Hematopoietic multipotent progenitor cell treated with erythropoietin and hydrocortisone succinate and interleukin-3 and kit ligand, for 4 days (in vitro differentiated cells): ENCODE results near the gene EVPLL.
"Not testable (repeated sequence)": the region's sequence is repeated elsewhere in the genome, so short reads cannot be mapped to it uniquely, and the experiment has no call there.

ENCODE experiments used
- DNase-seq: peaks from one replicate; pipeline ENCODE4 v3.0.0-alpha.2; 2015

Gene EVPLL

DNA sequence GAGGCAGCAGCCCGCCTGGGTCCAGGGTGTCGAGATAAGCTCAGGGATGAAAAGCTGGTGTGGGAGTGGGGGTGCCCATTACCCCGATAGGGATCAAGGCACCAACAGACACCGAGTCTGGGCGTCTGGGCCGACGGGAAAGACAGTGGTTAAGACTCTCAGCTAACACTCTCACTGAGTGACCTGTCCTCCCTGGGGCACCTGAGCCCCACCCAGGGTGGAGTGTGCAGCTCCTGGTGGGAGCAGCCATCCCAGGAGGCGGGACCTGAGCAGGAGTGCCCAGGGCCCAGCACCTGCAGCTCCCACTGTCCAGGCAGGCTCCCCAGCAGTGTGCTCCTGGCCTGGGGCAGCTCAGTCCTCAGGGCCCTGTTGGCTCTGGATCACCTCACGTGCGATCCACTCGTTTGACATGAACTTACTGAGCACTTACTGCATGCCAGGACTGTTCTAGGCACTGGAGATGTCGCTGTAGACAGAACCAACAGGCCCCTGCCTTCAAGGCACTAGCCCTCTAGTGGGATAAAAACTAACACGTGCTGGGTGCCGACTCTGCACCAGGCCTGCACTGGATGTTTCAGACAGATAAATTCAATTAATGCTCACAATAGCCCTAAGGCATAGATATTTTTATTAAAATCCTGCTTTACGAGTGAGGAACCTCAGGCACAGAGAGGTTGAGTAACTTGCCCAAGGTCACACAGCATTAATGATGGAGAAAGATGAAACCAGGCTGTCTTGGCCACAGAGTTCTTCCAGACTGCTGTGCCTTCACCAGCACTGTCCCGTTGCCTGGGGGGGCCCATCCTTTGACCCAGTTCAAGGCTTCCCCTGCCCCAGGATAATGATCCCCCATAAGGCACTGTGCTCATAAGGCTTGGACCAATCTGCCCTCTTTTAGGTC lies 1.9 kb downstream of the EVPLL start:
- no peak for DNase-seq

- no peak for DNase-seq
These were observed 3.0 kb downstream of the EVPLL start for GRCh38 chr17:18380471-18381157.

GRCh38 chr17:18381158-18381952 lies 3.8 kb downstream of the EVPLL start:
- DNase-seq, result no peak

- DNase-seq, result no peak
These were observed 4.3 kb downstream of the EVPLL start for GRCh38 chr17:18381953-18382245.

GRCh38 chr17:18382441-18383078 lies 5.0 kb downstream of the EVPLL start:
- DNase-seq, result no peak

GRCh38 chr17:18383079-18383481 lies 5.5 kb downstream of the EVPLL start:
- peak; percentile 40 for DNase-seq

DNA sequence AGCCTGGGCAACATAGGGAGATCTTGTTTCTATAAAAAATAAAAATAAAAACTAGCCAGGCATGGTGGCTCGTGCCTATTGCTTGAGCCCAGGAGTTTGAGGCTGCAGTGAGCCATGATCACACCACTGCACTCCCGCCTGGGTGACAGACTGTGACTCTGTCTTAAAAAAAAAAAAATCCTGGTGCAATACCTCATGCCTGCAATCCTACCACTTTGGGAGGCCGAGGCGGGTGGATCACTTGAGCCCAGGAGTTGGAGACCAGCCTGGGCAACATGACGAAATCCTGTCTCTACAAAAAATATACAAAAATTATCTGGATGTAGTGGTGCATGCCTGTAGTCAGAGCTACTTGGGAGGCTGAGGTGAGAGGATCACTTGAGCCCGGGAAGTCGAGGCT lies 6.7 kb downstream of the EVPLL start:
- not testable (repeated sequence) for DNase-seq

DNA sequence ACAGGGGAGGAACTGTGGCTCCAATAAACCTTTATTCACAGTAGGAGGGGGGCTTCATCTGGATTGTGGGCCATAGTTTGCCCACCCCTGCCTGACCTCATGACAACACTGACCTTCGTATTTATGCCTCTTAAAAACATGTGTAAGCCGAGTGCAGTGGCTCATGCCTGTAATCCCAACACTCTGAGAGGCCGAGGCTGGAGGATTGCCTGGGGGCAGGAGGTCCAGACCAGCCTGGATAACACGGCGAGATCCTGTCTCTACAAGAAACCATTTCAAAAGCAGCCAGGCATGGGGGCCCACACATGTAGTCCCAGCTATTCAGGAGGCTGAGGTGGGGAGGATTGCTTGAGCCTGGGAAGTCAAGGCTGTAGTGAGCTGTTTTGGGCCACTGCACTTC lies 10.0 kb downstream of the EVPLL start:
- DNase-seq, result not testable (repeated sequence)

DNA sequence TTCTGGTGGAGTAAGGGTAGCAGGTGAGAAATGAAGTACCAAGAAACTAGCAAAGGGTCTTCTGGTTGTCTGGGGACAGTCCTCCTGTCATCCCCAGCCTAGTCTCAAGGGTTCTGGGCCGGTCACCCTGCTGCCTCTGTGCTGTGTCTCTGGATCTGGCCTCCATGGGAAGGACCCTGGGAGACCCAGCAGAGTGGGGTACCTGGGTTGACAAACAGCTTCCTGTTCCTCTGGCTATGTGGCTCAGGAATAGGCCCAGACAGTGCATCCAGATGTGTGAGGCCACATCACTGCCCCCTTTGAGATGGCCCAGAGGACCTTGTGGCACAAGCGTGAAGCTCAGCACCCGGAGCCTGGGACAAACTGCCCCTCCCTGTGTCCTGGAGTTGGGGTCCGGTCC lies 10.7 kb downstream of the EVPLL start:
- not testable (repeated sequence) for DNase-seq

- not testable (repeated sequence) for DNase-seq
These were observed 11.2 kb downstream of the EVPLL start for GRCh38 chr17:18388728-18389127.

- DNase-seq, result not testable (repeated sequence)
These were observed 24.5 kb downstream of the EVPLL start for GRCh38 chr17:18401872-18402590.

DNA sequence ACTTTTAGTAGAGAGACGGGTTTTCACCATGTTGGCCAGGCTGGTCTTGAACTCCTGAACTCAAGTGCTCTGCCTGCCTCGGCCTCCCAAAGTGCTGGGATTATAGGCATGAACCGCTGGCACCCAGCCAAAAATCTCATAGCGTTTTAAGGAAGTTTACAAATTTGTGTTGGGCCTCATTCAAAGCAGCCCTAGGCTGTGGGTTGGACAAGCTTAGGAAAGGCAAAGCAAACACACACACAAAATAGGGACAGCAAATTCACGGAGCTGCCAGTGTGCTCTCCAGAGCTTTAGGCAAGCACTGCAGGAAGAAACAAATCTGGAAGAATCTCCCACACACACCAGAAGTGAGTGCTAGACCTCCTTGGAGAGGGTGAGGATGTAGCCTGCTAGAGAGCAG lies 25.6 kb downstream of the EVPLL start:
- DNase-seq, result not testable (repeated sequence)

GRCh38 chr17:18403604-18404003 lies 26.0 kb downstream of the EVPLL start:
- not testable (repeated sequence) for DNase-seq

- DNase-seq, result peak; percentile 65
These were observed 31.3 kb downstream of the EVPLL start for GRCh38 chr17:18408906-18409305.

- DNase-seq, result peak; percentile 10
These were observed 31.7 kb downstream of the EVPLL start for GRCh38 chr17:18409321-18409720.

- not testable (repeated sequence) for DNase-seq
These were observed 33.2 kb downstream of the EVPLL start for GRCh38 chr17:18410736-18411135.

GRCh38 chr17:18411377-18411864 lies 33.8 kb downstream of the EVPLL start:
- peak; percentile 46 for DNase-seq

- not testable (repeated sequence) for DNase-seq
These were observed 34.5 kb downstream of the EVPLL start for GRCh38 chr17:18412001-18412538.

GRCh38 chr17:18421521-18421920 lies 43.9 kb downstream of the EVPLL start:
- peak; percentile 17 for DNase-seq

GRCh38 chr17:18422464-18422863 lies 44.9 kb downstream of the EVPLL start:
- not testable (repeated sequence) for DNase-seq

GRCh38 chr17:18423015-18423414 lies 45.4 kb downstream of the EVPLL start:
- not testable (repeated sequence) for DNase-seq

DNA sequence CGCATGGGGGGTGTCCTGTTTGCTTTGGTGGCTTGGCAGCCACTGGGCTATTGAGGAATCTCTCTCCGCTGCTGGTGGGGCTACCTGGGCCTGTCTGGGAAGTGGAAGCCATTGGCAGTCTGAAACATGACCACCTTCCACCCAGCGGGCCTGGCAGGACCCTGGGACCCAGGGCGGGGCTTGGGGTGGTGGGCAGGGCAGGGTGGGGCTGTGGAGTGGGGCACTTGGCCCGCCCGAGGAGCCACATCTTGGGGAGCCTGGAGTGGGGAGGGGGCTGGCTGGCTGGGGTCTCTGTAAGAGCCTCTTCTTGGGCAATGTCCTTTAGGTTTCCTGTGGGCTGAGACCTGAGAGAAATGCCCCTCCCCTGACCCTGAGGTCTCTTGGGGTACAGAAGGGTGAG lies 48.0 kb downstream of the EVPLL start:
- DNase-seq, result not testable (repeated sequence)
